HFFc6 (cell line): ENCODE measurements around the gene ULK1. TPM values are rescaled to one million over a fixed set of nuclear protein-coding genes. Genes with fewer than 3 reads are reported as not detected.

Source experiments
- DNase-seq: peaks from one replicate; pipeline ENCODE4 v3.0.0-alpha.2; 2018
- H3K27ac Mint-ChIP-seq: 2 replicates; pipeline ENCODE4 v1.8.0; 2020; ENCODE audit warnings: mild to moderate bottlenecking, mixed read lengths
- H3K27me3 Mint-ChIP-seq: 2 replicates; pipeline ENCODE4 v1.8.0; 2021; ENCODE audit warnings: mild to moderate bottlenecking, moderate library complexity, mixed read lengths; ENCODE audit not compliant: insufficient read depth
- H3K36me3 Mint-ChIP-seq: 2 replicates; pipeline ENCODE4 v1.8.0; 2021; ENCODE audit warnings: low read depth, mixed read lengths
- H3K4me1 Mint-ChIP-seq: 2 replicates; pipeline ENCODE4 v1.8.0; 2020; ENCODE audit warnings: low read depth, mixed read lengths
- H3K4me3 Mint-ChIP-seq: 2 replicates; pipeline ENCODE4 v1.8.0; 2020; ENCODE audit warnings: mild to moderate bottlenecking, moderate library complexity, mixed read lengths
- H3K9me3 Mint-ChIP-seq: 2 replicates; pipeline ENCODE4 v1.8.0; 2020; ENCODE audit warnings: mild to moderate bottlenecking, mixed read lengths
- CTCF ChIP-seq: fragments of 200-600 bp; sonication (generic); IDR thresholded peaks from 2 replicates; pipeline ENCODE4 v1.5.0; 2021; ENCODE audit warnings: antibody characterized with exemption, mild to moderate bottlenecking
- total RNA-seq, 6 experiments: library from RNA; stranded (reverse); fragmentation: NEBNext Ultra II Directional; extraction: Animal tissue kit (Norgen Biotek cat#: 25700); gene quantifications; 2 replicates in 1 of 6; 3 replicates in 5 of 6; pipeline ENCODE4 v1.2.3, GENCODE V29; 2021

The ULK1 gene
- total RNA-seq, 6 experiments from 2014 or later = 21.4 to 35.0 (median 25.5) TPM

GRCh38 chr12:131897276-131897675 lies 2.9 kb downstream of the ULK1 start:
- DNase-seq = no peak
- no peak for TF ChIP-seq CTCF
- 0 out of 2 replicates have a peak overlapping the region, but pooled peaks have one; percentile 31 for H3K27ac Mint-ChIP-seq
- H3K4me1 Mint-ChIP-seq = peaks cover 23% of the 10 kb centered on the region
- H3K36me3 Mint-ChIP-seq = no peaks in the 10 kb centered on the region
- no peak overlapping the region for H3K4me3 Mint-ChIP-seq
- H3K9me3 Mint-ChIP-seq = no peaks in the 10 kb centered on the region
- peaks cover 2% of the 10 kb centered on the region; the same call in 1 of the 2 replicates for H3K27me3 Mint-ChIP-seq

GRCh38 chr12:131897875-131898274 lies 3.5 kb downstream of the ULK1 start:
- Mint-ChIP-seq H3K27ac (peak overlapping the region; percentile 33; the same call in 1 of the 2 replicates), H3K27me3 (peaks cover 2% of the 10 kb centered on the region; the same call in 1 of the 2 replicates), H3K9me3 (no peaks in the 10 kb centered on the region), H3K36me3 (no peaks in the 10 kb centered on the region), H3K4me1 (peaks cover 23% of the 10 kb centered on the region), H3K4me3 (no peak overlapping the region)
- TF ChIP-seq CTCF = no peak
- DNase-seq = no peak

- peaks cover 1% of the 10 kb centered on the region; the same call in 1 of the 2 replicates for H3K27me3 Mint-ChIP-seq
- no peak overlapping the region; the same call in 1 of the 2 replicates for H3K4me3 Mint-ChIP-seq
- DNase-seq = no peak
- TF ChIP-seq CTCF = no peak
- H3K4me1 Mint-ChIP-seq = peaks cover 18% of the 10 kb centered on the region
- no peaks in the 10 kb centered on the region for H3K36me3 Mint-ChIP-seq
- H3K9me3 Mint-ChIP-seq = no peaks in the 10 kb centered on the region
- H3K27ac Mint-ChIP-seq = no peak overlapping the region
Observed at GRCh38 chr12:131900397-131900796, 6.0 kb downstream of the ULK1 start.

GRCh38 chr12:131901431-131902331 lies 7.3 kb downstream of the ULK1 start:
- H3K27ac Mint-ChIP-seq = no peak overlapping the region
- H3K4me3 Mint-ChIP-seq = no peak overlapping the region
- no peak for DNase-seq
- H3K27me3 Mint-ChIP-seq = peaks cover 2% of the 10 kb centered on the region
- H3K36me3 Mint-ChIP-seq = no peaks in the 10 kb centered on the region
- H3K4me1 Mint-ChIP-seq = peaks cover 16% of the 10 kb centered on the region
- no peak for TF ChIP-seq CTCF
- H3K9me3 Mint-ChIP-seq = no peaks in the 10 kb centered on the region

- no peak overlapping the region for H3K4me3 Mint-ChIP-seq
- no peak for DNase-seq
- H3K36me3 Mint-ChIP-seq = no peaks in the 10 kb centered on the region
- H3K9me3 Mint-ChIP-seq = no peaks in the 10 kb centered on the region
- peaks cover 12% of the 10 kb centered on the region; the same call in 1 of the 2 replicates for H3K4me1 Mint-ChIP-seq
- no peak overlapping the region for H3K27ac Mint-ChIP-seq
- no peak for TF ChIP-seq CTCF
- H3K27me3 Mint-ChIP-seq = peaks cover 2% of the 10 kb centered on the region
Observed at GRCh38 chr12:131902332-131903241, 8.2 kb downstream of the ULK1 start.
